Stimulated activated CD8-positive, alpha-beta memory T cell treated with anti-CD3 and anti-CD28 coated beads, Interleukin-2, amount 100 ng/mL, for 48 hours (primary cell): Measurements from ENCODE around the gene TMEM132A.
A peak's percentile ranks its signal among the peaks of the same experiment; 100 is the strongest.
"Not testable (repeated sequence)": the region's sequence is repeated elsewhere in the genome, so short reads cannot be mapped to it uniquely, and the experiment has no call there.

Source experiments
- DNase-seq, 2 donors: peaks; one replicate each; pipeline ENCODE4 v3.0.0-alpha.2; 2020; ENCODE audit warnings: low read depth in 2 of 2

The TMEM132A gene

DNA sequence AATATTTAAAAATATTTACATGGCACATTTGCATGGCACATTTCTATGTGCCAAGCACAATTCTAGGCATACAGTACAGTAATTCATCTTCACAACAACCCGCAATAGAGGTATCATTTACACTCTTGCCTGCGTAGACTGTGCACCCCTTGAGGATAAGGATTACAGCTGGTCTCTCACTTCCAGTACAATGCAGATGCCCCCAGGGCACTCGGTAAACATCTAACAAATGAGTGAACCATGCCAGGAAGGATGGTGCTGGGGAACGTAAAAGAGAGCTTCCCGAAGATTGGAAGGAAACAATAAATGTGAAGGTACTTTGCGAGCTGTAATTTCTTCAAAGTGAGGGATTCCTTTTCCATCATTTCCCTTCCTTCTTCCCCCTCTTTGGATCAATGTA is 19.2 kb upstream of the TMEM132A start:
- no peak for DNase-seq

DNA sequence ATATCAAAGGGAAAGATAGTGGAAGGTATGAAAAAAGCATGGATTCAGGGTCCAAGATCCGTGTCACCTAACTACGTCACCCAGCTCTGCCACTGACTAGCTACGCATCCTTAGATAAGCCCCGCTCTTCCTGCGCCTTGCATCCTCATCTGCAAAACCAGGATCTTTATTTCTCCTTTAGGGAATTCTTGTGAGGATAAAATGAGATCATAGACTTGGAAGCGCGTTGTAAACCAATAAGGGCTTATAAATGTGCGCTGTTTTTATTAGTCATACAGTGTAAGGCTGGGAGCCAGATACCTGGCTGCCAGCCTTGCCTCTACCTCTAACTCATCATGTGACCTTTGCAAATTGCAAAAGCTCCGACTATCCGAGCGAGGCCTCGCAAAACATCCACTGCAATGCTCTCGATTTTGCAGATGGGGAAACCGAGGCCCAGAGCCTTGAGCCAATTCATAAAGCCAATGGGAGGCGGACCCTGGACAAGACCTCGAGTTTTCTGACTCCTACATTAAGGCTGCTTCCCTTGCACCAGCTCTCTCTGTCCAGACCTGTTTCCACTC is 18.6 kb upstream of the TMEM132A start:
- DNase-seq = no peak

DNA sequence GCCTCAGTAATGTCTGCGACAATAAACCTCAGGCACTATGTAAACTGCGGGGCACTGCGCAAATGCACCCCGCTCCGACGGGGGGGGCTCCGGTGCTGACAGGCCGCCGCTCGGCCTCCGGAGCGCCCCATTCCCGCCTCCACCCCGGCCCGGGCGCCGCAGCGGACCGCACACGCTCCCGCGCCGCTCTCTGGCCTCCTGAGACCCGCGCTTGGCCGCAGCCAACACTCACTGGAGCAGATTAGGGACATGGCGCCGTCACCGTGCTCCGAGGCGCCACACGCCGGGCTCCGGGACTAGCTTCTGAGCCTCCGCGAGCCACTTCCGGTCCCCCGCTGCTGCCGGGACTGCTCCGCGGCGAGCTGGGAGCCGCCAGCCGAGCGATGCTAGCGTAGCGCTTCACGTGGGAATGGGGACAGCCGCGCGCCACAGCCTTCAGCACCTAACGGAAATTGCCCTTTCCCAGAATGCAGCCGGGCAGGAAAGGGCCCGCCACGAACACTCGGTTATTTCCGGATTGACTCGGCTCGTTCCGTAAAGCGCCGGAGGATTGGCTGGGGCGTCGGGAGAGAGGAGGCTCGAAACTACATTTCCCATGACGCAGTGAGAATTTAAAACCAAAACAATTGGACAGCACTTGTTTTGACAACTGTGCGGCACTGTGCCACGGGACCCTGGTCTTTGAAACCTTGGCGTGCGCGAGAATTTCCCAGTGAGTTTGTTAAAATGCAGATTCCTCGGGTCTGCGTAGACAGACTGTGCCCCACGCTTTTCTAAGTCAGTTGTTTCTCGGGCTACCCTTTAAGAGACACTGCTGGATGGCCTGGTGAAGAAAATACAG is 17.9 kb upstream of the TMEM132A start, which contains the start of gene PRPF19:
PRPF19 (minus strand) TSS at position 454 of the 841 bp plus-strand sequence; CDS start at position 251, 203 bp downstream.
- DNase-seq = peak; percentile 94 to 98

DNA sequence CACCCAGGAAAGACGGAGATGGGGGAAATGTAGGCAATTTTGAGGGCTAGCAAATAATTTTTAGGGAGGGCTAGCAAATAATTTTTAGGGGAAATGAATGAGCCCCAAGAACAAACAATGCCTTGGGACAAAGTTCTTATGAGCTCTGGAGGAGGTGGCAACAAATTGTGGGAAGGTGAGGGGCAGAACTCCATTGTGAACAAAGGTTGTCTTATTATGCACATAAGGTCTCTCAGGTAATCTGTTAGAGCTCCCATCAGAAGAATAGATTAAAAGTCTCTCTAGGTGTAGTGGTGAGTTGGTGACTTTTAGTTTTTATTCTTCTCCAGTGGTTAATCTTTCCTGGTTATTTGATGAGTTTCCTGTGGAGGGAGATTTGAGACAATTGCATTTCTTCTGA is 15.5 kb upstream of the TMEM132A start:
- no peak for DNase-seq

GRCh38 chr11:60909680-60910280 is 14.5 kb upstream of the TMEM132A start:
- not testable (repeated sequence) for DNase-seq

DNA sequence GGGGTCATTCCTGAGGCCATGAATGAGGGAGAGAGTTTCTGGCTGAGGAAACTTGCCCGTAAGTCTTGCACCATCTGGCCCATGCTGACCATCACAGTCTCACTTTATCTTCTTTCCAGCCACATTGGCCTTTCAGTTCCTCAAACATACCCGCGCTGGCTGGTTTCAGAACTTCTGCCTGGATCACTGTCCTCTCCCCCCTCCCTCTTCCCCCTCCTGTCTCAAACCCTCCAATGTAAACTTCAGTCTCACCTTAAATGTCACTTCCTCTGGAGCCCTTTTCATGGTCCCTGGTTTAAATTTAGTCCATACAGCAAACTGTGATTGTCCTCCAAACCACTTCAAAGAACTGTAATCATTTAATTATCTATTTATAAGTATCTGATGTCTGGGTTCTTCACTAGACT is 14.0 kb upstream of the TMEM132A start:
- DNase-seq = no peak

DNA sequence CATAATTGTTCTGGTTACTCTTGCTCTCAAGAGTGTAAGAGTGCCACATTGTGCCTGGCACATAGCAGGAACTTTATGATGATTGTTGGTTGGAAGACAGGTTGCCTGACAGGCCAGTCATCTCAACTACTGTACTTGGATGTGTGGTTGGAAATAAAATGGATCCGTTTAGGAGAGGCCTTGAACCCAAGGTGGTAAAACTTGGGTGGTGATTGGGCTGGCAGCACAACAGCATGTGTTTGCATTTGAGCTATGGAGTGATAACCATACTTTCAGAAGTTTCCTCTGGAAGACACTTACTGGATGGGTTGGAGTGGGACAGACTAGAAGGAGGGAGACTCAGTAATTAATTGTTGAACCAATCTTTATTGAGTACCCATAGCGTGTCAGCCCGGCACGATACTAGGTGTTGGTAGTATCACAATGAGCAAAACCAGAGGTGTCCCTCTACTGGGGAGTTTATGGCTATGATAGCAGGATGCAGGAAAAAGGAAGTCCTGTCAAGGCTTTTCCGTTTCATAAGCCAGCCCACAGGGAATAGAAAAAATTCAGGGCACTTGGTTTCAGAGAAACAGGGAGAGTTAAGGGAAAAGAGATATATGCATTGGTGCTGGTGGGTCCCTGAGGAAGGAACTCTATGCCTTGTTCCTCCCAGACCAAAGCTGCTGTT is 13.4 kb upstream of the TMEM132A start:
- no peak for DNase-seq

- no peak for DNase-seq
Observed at GRCh38 chr11:60912223-60912850, 11.9 kb upstream of the TMEM132A start.

GRCh38 chr11:60912851-60913528 is 11.3 kb upstream of the TMEM132A start:
- no peak for DNase-seq

- DNase-seq = peak; percentile 75 to 82
Observed at GRCh38 chr11:60913793-60914632, 10.2 kb upstream of the TMEM132A start, which contains the start of gene TMEM109. Gene TMEM109, plus strand, starts transcription at chr11:60914158. Its CDS starts 5,536 bp downstream, at chr11:60919694.

- peak in 1 of 2 donors; percentile 26 for DNase-seq
Observed at GRCh38 chr11:60914633-60915247, 9.5 kb upstream of the TMEM132A start.

- DNase-seq = peak; percentile 52 to 65
Observed at GRCh38 chr11:60915248-60915914, 8.9 kb upstream of the TMEM132A start.

GRCh38 chr11:60916669-60917206 is 7.5 kb upstream of the TMEM132A start:
- DNase-seq = no peak

DNA sequence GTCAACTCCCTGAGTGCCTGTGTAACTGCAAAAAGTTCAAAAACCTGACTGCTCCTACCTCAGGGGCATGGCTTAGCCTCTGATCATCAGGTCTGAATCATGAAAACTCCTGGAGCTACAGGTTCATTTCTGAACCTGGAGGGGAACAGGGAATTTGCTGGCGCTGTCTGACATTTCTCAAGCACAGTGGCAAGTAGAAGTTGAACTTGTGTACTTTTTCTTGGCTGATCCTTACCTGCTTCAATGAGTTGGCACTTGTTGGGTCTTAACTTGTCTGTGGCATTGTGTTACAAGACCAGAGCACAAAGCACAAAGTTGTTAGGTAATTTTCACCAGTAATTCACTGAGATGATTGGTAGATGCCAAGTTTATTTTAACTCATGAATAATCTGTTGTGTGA is 7.0 kb upstream of the TMEM132A start:
- no peak for DNase-seq

DNA sequence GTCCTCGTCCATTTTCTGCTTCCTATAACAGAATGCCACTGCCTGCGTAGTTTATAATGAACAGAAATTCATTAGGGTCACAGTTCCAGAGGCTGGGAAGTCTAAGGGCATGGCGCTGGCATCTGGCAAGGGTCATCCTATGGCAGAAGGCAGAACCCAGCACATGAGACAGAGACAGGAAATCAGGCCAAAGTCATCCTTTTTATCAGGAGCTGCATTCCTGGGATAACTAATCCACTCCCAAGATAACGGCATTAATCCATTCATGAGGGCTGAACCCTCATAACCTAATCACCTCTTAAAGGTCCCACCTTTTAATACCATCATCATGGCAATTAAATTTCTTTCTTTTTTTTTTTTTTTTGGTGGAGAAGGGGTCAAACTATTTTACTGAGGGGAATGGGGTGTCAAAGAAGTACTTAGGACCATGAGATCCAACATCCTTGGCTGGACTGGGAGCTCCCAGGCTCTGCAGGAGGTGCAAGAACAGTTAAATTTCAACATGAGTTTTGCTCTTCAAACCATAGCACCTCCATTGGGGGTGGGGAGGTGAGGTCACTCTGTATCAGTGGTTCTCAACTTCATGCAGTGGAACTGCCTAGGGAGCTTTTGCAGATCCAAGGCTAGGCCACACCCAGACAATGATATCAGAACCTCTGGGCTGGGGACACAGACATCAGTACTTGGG is 5.9 kb upstream of the TMEM132A start:
- no peak for DNase-seq

GRCh38 chr11:60918939-60919265 is 5.4 kb upstream of the TMEM132A start:
- no peak for DNase-seq

GRCh38 chr11:60919320-60919719 is 4.9 kb upstream of the TMEM132A start:
- no peak for DNase-seq

DNA sequence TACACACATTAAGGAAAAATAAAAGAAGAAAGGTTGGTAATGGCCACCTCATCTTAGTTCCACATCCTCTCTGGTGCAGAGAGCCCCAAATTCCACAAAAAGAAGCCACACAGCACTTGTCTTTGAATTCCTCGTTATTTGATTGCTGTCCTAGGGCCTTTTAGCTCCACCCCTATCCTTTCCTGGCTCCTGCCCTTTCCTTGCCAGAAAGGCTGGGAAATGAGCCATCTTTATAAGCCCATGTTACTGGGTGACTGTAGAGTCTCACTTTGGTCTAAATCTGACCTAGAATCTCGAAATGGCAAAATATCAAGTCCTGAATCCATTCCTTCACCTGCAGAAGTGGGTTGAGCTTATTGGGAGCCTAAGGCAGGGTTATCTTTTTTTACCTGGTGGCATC is 4.3 kb upstream of the TMEM132A start:
- DNase-seq = no peak
